NCI-H526 (cell line): ENCODE measurements around the gene RS1.

Experiments
- DNase-seq, 2 experiments: peaks; one replicate each; lab custom pipeline; 2025; lab: John Stamatoyannopoulos, UW

RS1 gene

DNA sequence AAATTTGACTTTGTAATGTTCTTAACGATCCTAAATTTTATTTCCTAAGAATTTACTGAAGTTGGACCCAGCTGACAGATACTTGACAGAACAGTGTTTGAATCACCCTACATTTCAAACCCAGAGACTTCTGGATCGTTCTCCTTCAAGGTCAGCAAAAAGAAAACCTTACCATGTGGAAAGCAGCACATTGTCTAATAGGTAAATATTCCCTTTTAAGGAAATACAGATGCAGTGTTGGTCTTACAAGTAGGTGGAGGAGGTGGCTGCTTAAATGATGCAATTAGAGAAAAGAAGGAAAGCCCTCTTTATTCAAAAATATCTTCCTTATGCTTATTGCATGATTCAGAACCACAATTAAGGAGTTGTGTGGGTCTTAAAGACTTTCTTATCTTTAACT, 73.5 kb downstream of the RS1 start:
- DNase-seq: no peak

DNA sequence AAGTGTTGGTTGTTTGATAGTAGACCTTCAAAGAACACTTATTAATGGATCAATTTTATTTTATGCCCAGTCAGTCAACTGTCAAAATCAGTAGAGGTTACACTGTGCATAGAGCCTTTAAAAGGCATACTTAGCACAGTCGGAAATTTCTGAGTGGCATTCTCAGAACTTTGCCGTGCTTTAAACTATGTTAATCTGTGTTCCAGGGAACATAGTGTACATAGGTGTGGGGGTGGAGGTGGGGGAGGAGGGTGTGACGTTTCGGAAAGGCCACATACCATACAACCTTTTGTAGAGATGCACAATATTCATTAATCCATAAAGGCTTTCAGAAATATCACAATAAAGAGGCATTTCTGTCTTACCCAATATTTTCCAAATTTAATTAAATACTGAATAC, 75.8 kb downstream of the RS1 start:
- DNase-seq: no peak

DNA sequence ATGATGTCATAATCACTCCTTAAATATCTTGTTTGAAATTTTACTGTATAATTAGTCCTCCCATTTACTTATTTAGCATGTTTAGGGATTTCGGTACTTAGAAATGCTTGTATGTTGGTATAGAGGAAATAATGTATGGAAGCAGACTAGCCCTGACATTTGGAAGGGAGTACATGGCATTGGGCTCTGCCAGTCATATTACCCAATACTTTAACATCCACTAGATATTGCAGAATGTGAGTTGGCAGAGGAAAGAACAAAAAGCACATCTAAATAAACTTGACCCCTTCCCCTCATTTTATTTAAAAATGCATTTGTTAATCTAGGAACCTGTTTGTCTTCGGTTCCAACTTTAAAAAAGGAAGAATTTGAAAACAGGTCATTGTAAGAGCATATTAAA, 77.8 kb downstream of the RS1 start:
- no peak for DNase-seq

DNA sequence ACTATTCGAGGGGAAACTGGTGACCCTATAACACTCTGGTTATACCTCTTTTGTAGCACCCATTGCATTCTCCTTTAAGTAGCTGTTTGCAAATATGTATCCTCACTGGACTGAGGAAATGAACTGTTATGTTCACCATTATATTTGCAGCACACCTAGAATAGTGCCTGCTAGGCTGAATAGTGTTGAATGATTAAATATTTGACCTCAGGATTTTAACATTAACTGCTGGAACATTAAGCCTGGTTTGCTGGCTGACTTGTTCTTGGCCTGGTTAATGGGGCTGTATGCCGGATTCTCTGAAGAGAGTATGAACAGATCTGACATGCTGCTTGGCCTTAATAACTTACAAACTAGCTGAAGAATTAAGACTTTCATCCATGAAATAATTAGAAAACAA, 80.1 kb downstream of the RS1 start:
- no peak for DNase-seq
